GM21367 (cell line): ENCODE data around the gene DPYSL4.

Experiments
- ATAC-seq: cut with Tn5 transposase; IDR thresholded peaks from one replicate; pipeline ENCODE4 v1.9.1; 2021; ENCODE audit not compliant: unreplicated experiment

The DPYSL4 gene

GRCh38 chr10:132225073-132225848 is 38.5 kb downstream of the DPYSL4 start:
- no peak for ATAC-seq

- no peak for ATAC-seq
Measured at GRCh38 chr10:132225849-132226205, 39.1 kb downstream of the DPYSL4 start.

- no peak for ATAC-seq
Measured at GRCh38 chr10:132226586-132227405, 40.0 kb downstream of the DPYSL4 start.

- no peak for ATAC-seq
Measured at GRCh38 chr10:132227851-132228390, 41.2 kb downstream of the DPYSL4 start.

GRCh38 chr10:132228616-132229015 is 41.9 kb downstream of the DPYSL4 start:
- no peak for ATAC-seq

GRCh38 chr10:132229096-132229495 is 42.3 kb downstream of the DPYSL4 start:
- ATAC-seq = no peak

GRCh38 chr10:132229834-132230556 is 43.2 kb downstream of the DPYSL4 start:
- ATAC-seq = peak; percentile 62

- no peak for ATAC-seq
Measured at GRCh38 chr10:132230557-132231210, 43.9 kb downstream of the DPYSL4 start.

GRCh38 chr10:132231656-132232022 is 44.9 kb downstream of the DPYSL4 start:
- ATAC-seq = no peak

GRCh38 chr10:132232023-132232951 is 45.5 kb downstream of the DPYSL4 start:
- no peak for ATAC-seq

GRCh38 chr10:132232981-132233380 is 46.2 kb downstream of the DPYSL4 start:
- ATAC-seq = no peak

GRCh38 chr10:132233501-132234085 is 46.8 kb downstream of the DPYSL4 start:
- ATAC-seq = no peak

- no peak for ATAC-seq
Measured at GRCh38 chr10:132234860-132235259, 48.1 kb downstream of the DPYSL4 start.

- ATAC-seq = no peak
Measured at GRCh38 chr10:132236161-132236560, 49.4 kb downstream of the DPYSL4 start.

GRCh38 chr10:132236881-132237280 is 50.1 kb downstream of the DPYSL4 start:
- ATAC-seq = no peak

GRCh38 chr10:132237396-132237795 is 50.6 kb downstream of the DPYSL4 start:
- no peak for ATAC-seq

- ATAC-seq = no peak
Measured at GRCh38 chr10:132237871-132238270, 51.1 kb downstream of the DPYSL4 start.

- no peak for ATAC-seq
Measured at GRCh38 chr10:132238371-132239125, 51.8 kb downstream of the DPYSL4 start.
